Embryonic facial prominence (tissue), 1 donor: ENCODE results near the gene DHRS12.

Source experiments
- DNase-seq: peaks from one replicate; pipeline ENCODE4 v3.0.0-alpha.2; 2016; ENCODE audit errors: extremely low spot score

Gene DHRS12

DNA sequence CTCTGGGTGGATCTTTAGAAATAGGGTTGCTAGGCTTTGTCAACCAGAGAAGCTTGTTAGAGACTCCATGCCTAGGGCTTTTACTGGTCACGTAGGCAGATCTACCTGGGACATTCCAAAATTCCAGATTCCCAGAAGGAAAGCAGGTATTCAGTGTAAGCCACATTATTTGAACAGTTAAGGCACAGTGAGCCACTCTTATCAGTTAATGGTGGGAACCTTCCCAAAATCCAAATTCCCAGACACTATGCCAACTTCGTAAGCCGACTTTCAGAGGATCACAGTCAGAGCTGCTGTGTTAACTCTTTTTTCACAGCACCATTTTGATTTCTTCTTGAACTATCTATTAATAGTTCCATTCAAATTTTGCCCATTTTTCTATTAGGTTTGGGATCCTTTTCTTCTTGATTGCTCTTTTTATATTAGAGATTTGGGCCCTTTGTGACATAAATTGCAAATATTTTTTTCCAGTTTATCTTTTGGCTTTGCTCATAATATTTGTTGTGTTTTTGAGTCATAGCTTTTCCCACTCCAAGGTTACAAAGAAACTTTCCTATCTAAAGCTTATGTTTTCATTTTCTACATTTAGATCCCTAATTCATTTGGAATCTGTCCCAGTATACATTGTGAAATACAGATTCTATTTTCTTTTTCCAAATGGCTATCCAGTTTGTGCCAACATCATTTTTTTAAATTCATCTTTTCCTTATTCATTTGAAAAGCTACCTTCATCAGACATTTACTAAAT is 77.3 kb downstream of the DHRS12 start:
- no peak for DNase-seq

DNA sequence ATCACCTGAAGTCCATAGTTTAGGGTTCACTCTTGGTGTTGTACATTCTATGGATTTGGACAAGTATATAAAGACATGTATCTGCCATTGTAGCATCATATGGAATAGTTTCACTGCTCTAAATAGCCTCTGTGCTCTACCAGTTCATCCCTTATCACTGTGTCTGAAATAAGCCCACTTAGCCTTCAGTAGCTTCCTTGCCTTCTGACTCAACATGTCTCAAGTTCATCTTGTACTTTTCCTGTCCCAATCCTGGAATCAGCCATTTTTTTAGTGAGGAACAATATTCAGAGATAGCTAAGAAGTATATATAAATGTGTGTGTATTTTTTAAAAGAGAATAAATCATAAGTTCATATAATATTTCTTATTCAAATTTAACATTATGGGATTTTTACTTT is 79.2 kb downstream of the DHRS12 start:
- no peak for DNase-seq

DNA sequence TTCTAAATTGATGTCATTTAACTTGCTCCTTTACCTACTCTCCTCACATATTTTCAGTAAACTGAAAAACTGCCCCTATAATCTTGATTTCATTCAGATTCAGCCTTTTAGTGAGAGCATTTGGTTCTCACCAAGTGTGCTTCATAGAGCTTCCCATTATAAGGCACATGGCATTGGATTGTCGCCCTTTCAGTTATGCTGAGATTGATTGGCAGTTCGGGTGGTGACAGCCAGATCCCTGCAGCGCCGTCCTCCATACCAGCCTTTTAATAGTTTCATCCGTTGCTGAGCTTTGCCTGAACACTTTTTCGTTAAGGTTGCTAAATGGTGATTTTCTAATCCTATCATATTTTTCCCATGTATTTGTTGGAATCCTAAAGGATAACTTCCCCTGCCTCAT is 80.4 kb downstream of the DHRS12 start:
- DNase-seq = no peak

DNA sequence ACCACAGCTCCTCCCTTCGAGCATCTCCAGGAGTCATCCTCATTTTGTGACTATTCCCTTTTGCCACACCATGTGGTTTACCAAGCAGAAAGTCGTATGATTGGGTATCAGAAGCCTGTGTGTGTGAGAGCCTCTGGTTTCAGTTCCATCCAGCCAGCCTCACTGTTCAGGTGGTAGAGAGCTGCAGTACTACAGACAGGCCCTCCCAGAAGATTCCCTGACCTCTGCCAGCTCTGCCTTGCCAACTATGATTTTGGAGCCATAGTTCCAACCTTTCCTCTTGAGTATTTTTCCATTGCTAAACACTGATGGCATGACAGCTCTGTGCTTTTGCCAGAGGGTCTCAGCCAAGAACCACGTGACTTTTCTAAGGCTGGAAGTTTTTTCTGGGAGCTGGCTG is 82.5 kb downstream of the DHRS12 start:
- no peak for DNase-seq

- DNase-seq = no peak
Measured at GRCh38 chr13:51719394-51719793, 84.6 kb downstream of the DHRS12 start.
